ENCODE measurements around the gene PEPD.

DNA sequence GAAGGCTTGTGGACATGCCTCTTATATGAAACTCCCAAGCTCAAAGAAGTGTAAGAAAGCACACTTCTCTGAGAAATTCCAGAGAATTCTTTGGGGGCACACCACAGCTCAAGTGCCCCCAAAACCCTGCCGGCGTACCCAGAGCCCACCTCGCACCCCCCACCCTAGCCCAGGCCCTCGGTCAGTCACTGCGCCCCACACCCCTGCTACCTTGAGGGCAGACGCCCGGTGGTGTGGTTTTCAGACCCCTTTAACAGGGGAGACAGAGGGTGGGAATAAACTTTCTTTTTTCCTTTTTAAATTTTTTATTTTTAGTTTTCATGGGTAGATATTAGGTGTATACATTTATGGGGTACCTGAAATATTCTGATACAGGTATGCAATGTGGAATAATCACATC is 29.5 kb downstream of the PEPD start:
- TF ChIP-seq, protein P1, sequence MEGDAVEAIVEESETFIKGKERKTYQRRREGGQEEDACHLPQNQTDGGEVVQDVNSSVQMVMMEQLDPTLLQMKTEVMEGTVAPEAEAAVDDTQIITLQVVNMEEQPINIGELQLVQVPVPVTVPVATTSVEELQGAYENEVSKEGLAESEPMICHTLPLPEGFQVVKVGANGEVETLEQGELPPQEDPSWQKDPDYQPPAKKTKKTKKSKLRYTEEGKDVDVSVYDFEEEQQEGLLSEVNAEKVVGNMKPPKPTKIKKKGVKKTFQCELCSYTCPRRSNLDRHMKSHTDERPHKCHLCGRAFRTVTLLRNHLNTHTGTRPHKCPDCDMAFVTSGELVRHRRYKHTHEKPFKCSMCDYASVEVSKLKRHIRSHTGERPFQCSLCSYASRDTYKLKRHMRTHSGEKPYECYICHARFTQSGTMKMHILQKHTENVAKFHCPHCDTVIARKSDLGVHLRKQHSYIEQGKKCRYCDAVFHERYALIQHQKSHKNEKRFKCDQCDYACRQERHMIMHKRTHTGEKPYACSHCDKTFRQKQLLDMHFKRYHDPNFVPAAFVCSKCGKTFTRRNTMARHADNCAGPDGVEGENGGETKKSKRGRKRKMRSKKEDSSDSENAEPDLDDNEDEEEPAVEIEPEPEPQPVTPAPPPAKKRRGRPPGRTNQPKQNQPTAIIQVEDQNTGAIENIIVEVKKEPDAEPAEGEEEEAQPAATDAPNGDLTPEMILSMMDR (IDR thresholded peaks at IDR 0.05; ENCODE audit: poor library complexity): no peak
- no peak for TF ChIP-seq EZH2phosphoT487 (IDR thresholded peaks at IDR 0.05; ENCODE audit: low read depth, severe bottlenecking, unreplicated experiment)

All from hepatocyte (in vitro differentiated cells).